Thyroid gland (tissue), 4 donors: ENCODE results near the gene SYNRG. TPM values are rescaled to one million over a fixed set of nuclear protein-coding genes. Genes with fewer than 3 reads are reported as not detected.

Source experiments
- DNase-seq, 2 donors: peaks; one replicate each; pipeline ENCODE4 v3.0.0-alpha.2; 2019
- H3K27ac ChIP-seq, 3 donors: fragments of 200-600 bp; sonication (generic); 1 replicate in 2 of 3; 2 replicates in 1 of 3; pipeline ENCODE4 v1.5.1; 2016 to 2019; ENCODE audit warnings: mild to moderate bottlenecking in 1 of 3, moderate library complexity in 1 of 3
- H3K27me3 ChIP-seq: fragments of 200-600 bp; sonication (generic); one replicate; pipeline ENCODE4 v1.5.1; 2019
- H3K36me3 ChIP-seq, 2 donors: fragments of 200-600 bp; sonication (generic); one replicate each; pipeline ENCODE4 v1.5.1; 2016 to 2019
- H3K4me1 ChIP-seq, 2 donors: fragments of 200-600 bp; sonication (generic); one replicate each; pipeline ENCODE4 v1.5.1; 2017 to 2019
- H3K4me3 ChIP-seq, 3 donors: fragments of 200-600 bp; sonication (generic); replicated peaks in 1 of 3; 1 replicate in 2 of 3; 2 replicates in 1 of 3; pipeline ENCODE4 v1.5.1; 2016; ENCODE audit warnings: mild to moderate bottlenecking in 1 of 3
- H3K9me3 ChIP-seq: fragments of 200-600 bp; sonication (generic); one replicate; pipeline ENCODE4 v1.5.1; 2017
- POLR2A ChIP-seq, 2 donors: fragments of 450-650 bp; IDR thresholded peaks; one replicate each; pipeline ENCODE4 v1.6.1; 2017; ENCODE audit warnings: antibody characterized with exemption in 2 of 2, mild to moderate bottlenecking in 2 of 2, moderate library complexity in 1 of 2
- WGBS, 2 donors: methylation state at CpG; one replicate each; pipeline ENCODE4 v1.1.5; 2017; 5-methylcytosine and 5-hydroxymethylcytosine counted together
- intact Hi-C: fragments of 100-400 bp; cut with DNase I; formaldehyde crosslinking; loops from one replicate; pipeline ENCODE4 v1.15.1; 2023
- total RNA-seq, 4 donors: library from RNA; depleted of rRNA; stranded (reverse); fragments of >200 nt; gene quantifications; one replicate each; pipeline ENCODE4 v1.2.3, GENCODE V29; 2016
- TF ChIP-seq, protein P1 (sequence below), 6 experiments: fragments of 200-600 bp in 3 of 6; fragments of 450-650 bp in 3 of 6; sonication (generic) in 3 of 6; IDR thresholded peaks; one replicate each; pipeline ENCODE4 v1.5.1; 2016 to 2019; ENCODE audit warnings: antibody characterized with exemption in 6 of 6, mild to moderate bottlenecking in 2 of 6, inconsistent platforms in 1 of 6, moderate library complexity in 1 of 6

The SYNRG gene
- total RNA-seq, 4 donors from 2014 or later, result 33.4 to 54.1 (median 41.6) TPM

DNA sequence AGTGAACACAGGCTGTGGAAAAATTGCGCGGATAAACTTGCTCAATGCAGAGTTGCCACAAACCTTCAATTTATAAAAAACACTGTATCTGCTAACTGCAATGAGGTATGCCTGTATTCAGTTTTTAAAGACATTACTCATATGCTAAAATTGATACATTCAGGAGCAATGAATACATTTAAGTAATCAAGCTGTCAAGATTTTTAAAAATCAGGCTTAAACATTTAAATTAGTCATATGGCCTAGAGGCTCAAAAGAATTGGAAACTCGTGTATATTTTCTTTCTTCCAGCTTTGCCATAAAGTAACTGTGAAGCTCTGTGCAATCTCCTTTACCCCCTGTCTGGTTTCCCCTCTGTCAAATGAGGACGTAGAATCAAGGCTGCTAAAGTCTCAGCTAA is 4.1 kb downstream of the SYNRG start:
- no peak for TF ChIP-seq POLR2A (IDR thresholded peaks at IDR 0.05)
- TF ChIP-seq, protein P1, sequence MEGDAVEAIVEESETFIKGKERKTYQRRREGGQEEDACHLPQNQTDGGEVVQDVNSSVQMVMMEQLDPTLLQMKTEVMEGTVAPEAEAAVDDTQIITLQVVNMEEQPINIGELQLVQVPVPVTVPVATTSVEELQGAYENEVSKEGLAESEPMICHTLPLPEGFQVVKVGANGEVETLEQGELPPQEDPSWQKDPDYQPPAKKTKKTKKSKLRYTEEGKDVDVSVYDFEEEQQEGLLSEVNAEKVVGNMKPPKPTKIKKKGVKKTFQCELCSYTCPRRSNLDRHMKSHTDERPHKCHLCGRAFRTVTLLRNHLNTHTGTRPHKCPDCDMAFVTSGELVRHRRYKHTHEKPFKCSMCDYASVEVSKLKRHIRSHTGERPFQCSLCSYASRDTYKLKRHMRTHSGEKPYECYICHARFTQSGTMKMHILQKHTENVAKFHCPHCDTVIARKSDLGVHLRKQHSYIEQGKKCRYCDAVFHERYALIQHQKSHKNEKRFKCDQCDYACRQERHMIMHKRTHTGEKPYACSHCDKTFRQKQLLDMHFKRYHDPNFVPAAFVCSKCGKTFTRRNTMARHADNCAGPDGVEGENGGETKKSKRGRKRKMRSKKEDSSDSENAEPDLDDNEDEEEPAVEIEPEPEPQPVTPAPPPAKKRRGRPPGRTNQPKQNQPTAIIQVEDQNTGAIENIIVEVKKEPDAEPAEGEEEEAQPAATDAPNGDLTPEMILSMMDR (IDR thresholded peaks at IDR 0.05), result no peak

DNA sequence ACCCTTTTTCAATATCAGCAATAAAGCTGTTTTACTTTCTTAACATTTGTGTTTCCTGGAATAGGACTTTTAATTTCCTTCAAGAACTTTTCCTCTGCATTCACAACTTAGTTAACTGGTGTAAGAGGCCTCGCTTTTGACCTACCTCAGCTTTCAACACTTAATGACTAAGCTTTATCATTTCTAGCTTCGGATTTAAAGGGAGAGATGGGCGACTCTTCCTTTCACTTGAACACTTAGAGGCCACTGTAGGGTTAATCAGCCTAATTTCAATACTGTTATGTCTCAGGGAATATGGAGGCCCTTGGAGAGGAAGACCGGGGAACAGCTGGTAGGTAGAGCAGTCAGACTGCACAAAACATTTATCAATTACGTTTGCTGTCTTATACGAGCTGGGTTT is 4.7 kb downstream of the SYNRG start:
- Histone ChIP-seq H3K36me3 (no peaks in the 10 kb centered on the region), H3K27me3 (no peaks in the 10 kb centered on the region), H3K27ac (no peak overlapping the region), H3K9me3 (no peaks in the 10 kb centered on the region), H3K4me1 (peaks cover 4 to 5% of the 10 kb centered on the region in 2 donors), H3K4me3 (no peak overlapping the region)
- WGBS, 2 donors, result 91 to 93% methylated on average over 6 of the region's 6 CpGs
- no peak for DNase-seq
- intact Hi-C loops, result no loop called here
- no peak for TF ChIP-seq POLR2A (IDR thresholded peaks at IDR 0.05)
- TF ChIP-seq, protein P1 (IDR thresholded peaks at IDR 0.05), result no peak

More for the DNA sequence above, 4.1 kb downstream of the SYNRG start:
- WGBS, 2 donors, result 84 to 95% methylated on average over 4 of the region's 4 CpGs
- DNase-seq, result no peak
- Histone ChIP-seq H3K9me3 (no peaks in the 10 kb centered on the region), H3K27me3 (no peaks in the 10 kb centered on the region), H3K4me3 (no peak overlapping the region), H3K27ac (no peak overlapping the region), H3K4me1 (peaks cover 5 to 7% of the 10 kb centered on the region in 2 donors), H3K36me3 (no peaks in the 10 kb centered on the region)
- intact Hi-C loops, result no loop called here

DNA sequence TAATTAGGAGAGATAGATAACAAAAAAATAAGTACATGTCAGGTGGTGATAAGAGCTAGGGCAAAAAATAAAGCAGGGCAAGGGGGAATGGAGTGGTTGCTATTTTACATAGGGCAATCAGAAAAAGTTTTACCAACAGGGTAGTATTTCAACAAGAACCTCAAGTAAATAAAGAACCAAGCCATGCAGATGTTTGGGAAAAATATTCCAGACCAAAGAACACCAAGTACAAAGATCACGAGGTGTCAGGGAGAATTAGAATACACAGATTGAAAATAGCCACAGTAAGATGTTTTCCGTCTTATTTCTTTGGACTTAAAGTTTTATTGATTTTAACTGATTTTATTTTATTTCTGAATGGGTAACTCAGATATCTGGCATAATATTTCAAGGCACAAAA is 11.1 kb downstream of the SYNRG start:
- no peak overlapping the region for H3K4me3 ChIP-seq
- intact Hi-C loops, result no loop called here
- no peaks in the 10 kb centered on the region for H3K27me3 ChIP-seq
- DNase-seq, result no peak
- H3K36me3 ChIP-seq, result peaks cover 16 to 27% of the 10 kb centered on the region in 2 donors
- TF ChIP-seq, protein P1 (IDR thresholded peaks at IDR 0.05), result no peak
- TF ChIP-seq POLR2A (IDR thresholded peaks at IDR 0.05), result no peak
- WGBS, 2 donors, result 95 to 98% methylated on average over 2 of the region's 2 CpGs
- no peak overlapping the region for H3K27ac ChIP-seq
- no peaks in the 10 kb centered on the region for H3K4me1 ChIP-seq
- H3K9me3 ChIP-seq, result no peaks in the 10 kb centered on the region

DNA sequence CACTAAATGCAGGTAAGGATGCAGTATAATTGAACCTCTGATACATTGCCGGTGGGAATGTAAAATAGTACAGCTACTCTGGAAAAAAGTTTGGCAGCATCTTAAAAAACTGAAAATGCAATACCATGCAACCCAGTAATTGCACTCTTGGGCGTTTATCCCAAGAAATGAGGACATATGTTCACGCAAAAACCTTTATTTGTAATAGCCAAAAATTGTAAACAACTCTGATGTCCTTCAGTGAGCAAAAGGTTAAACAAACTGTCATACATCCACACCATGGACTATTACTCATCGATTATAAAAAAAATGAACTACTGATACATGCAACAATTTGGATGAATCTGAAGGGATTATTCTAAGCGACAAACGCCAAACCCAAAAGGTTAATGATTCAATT is 16.9 kb downstream of the SYNRG start:
- no peaks in the 10 kb centered on the region for H3K27me3 ChIP-seq
- WGBS, 2 donors, result 82 to 94% methylated on average over 6 of the region's 6 CpGs
- no peak overlapping the region for H3K27ac ChIP-seq
- no peaks in the 10 kb centered on the region for H3K9me3 ChIP-seq
- no peak overlapping the region for H3K4me3 ChIP-seq
- peaks cover 16 to 27% of the 10 kb centered on the region in 2 donors for H3K36me3 ChIP-seq
- intact Hi-C loops, result no loop called here
- peaks cover 7 to 9% of the 10 kb centered on the region in 2 donors for H3K4me1 ChIP-seq
- no peak for DNase-seq
- TF ChIP-seq, protein P1 (IDR thresholded peaks at IDR 0.05), result no peak
- TF ChIP-seq POLR2A (IDR thresholded peaks at IDR 0.05), result no peak

DNA sequence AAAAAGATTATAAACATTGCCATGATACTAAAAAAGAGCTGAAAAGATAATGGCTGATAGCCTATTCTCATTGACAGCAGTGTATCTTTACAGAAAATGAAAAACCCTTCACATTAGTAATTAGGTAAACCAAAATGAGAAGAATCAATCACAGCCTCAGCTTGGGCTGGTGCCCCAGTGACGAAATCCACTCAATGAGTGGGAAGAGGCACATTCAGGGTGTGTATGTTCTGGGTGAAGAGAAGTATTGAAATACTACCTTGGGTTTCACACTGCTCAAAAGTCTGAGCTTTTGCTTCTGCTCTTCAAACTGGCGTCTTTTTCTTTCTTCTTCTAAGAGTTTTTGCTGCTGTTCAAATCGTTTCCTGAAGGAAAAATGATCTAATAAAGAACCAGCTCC is 24.2 kb downstream of the SYNRG start:
- Histone ChIP-seq H3K36me3 (peaks cover 17 to 39% of the 10 kb centered on the region in 2 donors), H3K4me3 (no peak overlapping the region), H3K4me1 (peaks cover 7 to 9% of the 10 kb centered on the region in 2 donors), H3K27ac (no peak overlapping the region), H3K27me3 (no peaks in the 10 kb centered on the region), H3K9me3 (no peaks in the 10 kb centered on the region)
- 92 to 93% methylated on average over 3 of the region's 3 CpGs for WGBS, 2 donors
- DNase-seq, result no peak
- intact Hi-C loops, result no loop called here
- no peak for TF ChIP-seq POLR2A (IDR thresholded peaks at IDR 0.05)
- TF ChIP-seq, protein P1 (IDR thresholded peaks at IDR 0.05), result no peak
